Small intestine (tissue), 7 donors: ENCODE data around the gene KCNC3. TPM values are rescaled to one million over a fixed set of nuclear protein-coding genes. Genes with fewer than 3 reads are reported as not detected.

Experiments used
- DNase-seq, 2 donors: peaks; one replicate each; pipeline versions ENCODE4 v3.0.0 to v3.0.0-alpha.2; 2013
- FAIRE-seq: peaks from 2 replicates; lab custom pipeline; 2012; peaks lifted over from hg19 to GRCh38; lab: Jason Lieb, UNC
- H3K27ac ChIP-seq, 3 donors: one replicate each; pipeline ENCODE4 v1.5.1; 2013; ENCODE audit warnings: low read length in 2 of 3, mild to moderate bottlenecking in 2 of 3, control low read depth in 1 of 3, inconsistent platforms in 1 of 3, low read depth in 1 of 3, moderate library complexity in 1 of 3
- H3K27me3 ChIP-seq, 3 donors: one replicate each; pipeline ENCODE4 v1.6.1; 2013; ENCODE audit warnings: low read length in 3 of 3, inconsistent platforms in 1 of 3; ENCODE audit not compliant: control insufficient read depth in 3 of 3, insufficient read depth in 3 of 3
- H3K36me3 ChIP-seq, 3 donors: one replicate each; pipeline ENCODE4 v1.6.1; 2013; ENCODE audit warnings: low read length in 3 of 3, inconsistent platforms in 1 of 3, low read depth in 1 of 3, mild to moderate bottlenecking in 1 of 3, moderate library complexity in 1 of 3; ENCODE audit not compliant: control insufficient read depth in 3 of 3, insufficient read depth in 2 of 3
- H3K4me1 ChIP-seq, 3 donors: one replicate each; pipeline ENCODE4 v1.6.1; 2013; ENCODE audit warnings: low read length in 2 of 3, inconsistent platforms in 1 of 3, low read depth in 1 of 3, mild to moderate bottlenecking in 1 of 3, moderate library complexity in 1 of 3; ENCODE audit not compliant: control insufficient read depth in 3 of 3, insufficient read depth in 2 of 3
- H3K4me3 ChIP-seq, 3 donors: one replicate each; pipeline ENCODE4 v1.5.1; 2013; ENCODE audit warnings: low read length in 3 of 3, control low read depth in 1 of 3, inconsistent platforms in 1 of 3, low read depth in 1 of 3, mild to moderate bottlenecking in 1 of 3, moderate library complexity in 1 of 3
- H3K9me3 ChIP-seq, 2 donors: one replicate each; pipeline ENCODE4 v1.6.1; 2013; ENCODE audit warnings: low read depth in 1 of 2, low read length in 1 of 2; ENCODE audit not compliant: control insufficient read depth in 2 of 2, insufficient read depth in 1 of 2
- WGBS, 3 donors: extraction: QIAGEN DNeasy Blood & Tissue Kit; methylation state at CpG; one replicate each; pipeline ENCODE4 v1.1.7; 2013; 5-methylcytosine and 5-hydroxymethylcytosine counted together
- polyA plus RNA-seq, 4 donors: library from polyadenylated mRNA; stranded (reverse) in 3 of 4; unstranded in 1 of 4; fragments of 200-250 nt in 3 of 4; fragments of 120-200 nt in 1 of 4; gene quantifications; one replicate each; pipeline versions ENCODE4 v1.2.1 to v1.2.3, GENCODE V29; 2013
- donor health status: healthy with polysubstance abuse.
- donor health status: control.
- donor health status: control.
- donor health status: Bipolar disorder and iron deficiency.
- donor health status: healthy.

The KCNC3 gene
- polyA plus RNA-seq, 4 donors: 0.22 to 1.6 (median 0.43) TPM

- Histone ChIP-seq H3K36me3 (peaks cover 0 to 86% (median 26%) of the 10 kb centered on the region in 3 donors), H3K4me1 (no peaks in the 10 kb centered on the region), H3K27me3 (no peaks in the 10 kb centered on the region), H3K4me3 (no peak overlapping the region), H3K9me3 (no peaks in the 10 kb centered on the region), H3K27ac (no peak overlapping the region)
- DNase-seq (no peak), FAIRE-seq (no peak)
- WGBS, 3 donors: 88 to 92% (median 89%) methylated on average over 14 of the region's 14 CpGs
Observed at GRCh38 chr19:50277966-50278580, 51.1 kb downstream of the KCNC3 start.

- Histone ChIP-seq H3K27me3 (no peaks in the 10 kb centered on the region), H3K27ac (no peak overlapping the region), H3K4me1 (no peaks in the 10 kb centered on the region), H3K36me3 (peaks cover 0 to 92% (median 24%) of the 10 kb centered on the region in 3 donors), H3K9me3 (no peaks in the 10 kb centered on the region), H3K4me3 (no peak overlapping the region)
- DNase-seq: no peak
- FAIRE-seq: no peak
- 87 to 94% (median 93%) methylated on average over 15 of the region's 15 CpGs for WGBS, 3 donors
Observed at GRCh38 chr19:50276370-50277063, 52.7 kb downstream of the KCNC3 start.

DNA sequence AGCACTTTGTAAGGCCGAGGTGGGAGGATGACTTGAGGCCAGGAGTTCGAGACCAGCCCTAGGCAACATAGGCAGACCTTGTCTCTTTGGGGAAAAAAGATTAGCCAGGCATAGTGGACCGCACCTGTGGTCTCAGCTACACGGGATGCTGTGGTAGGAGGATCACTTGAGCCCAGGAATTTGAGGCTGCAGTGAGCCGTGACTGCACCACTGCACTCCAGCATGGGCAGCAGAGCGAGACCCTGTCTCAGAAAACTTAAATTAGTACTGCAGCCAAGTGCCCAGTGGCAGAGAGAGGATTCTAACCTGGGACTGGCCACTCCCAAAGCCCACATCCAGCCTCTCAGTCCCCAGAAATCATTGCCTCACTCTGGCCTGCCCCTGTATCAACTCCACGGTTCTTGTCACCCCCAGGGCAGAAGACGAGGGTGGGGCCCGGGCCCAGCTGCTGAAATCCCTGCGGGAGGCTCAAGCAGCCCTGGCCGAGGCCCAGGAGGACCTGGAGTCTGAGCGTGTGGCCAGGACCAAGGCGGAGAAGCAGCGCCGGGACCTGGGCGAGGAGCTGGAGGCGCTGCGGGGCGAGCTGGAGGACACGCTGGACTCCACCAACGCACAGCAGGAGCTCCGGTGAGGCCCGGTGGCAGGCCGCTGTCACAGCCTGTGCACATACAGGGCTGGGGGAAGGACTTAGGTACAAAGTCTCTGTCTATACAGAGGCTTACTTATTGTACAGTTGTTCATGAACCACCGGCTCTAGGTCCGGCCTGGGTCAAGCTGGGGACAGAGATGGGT lies 53.4 kb downstream of the KCNC3 start:
- Histone ChIP-seq H3K27me3 (no peaks in the 10 kb centered on the region), H3K9me3 (no peaks in the 10 kb centered on the region), H3K4me1 (no peaks in the 10 kb centered on the region), H3K27ac (no peak overlapping the region), H3K36me3 (peaks cover 0 to 93% (median 26%) of the 10 kb centered on the region in 3 donors), H3K4me3 (no peak overlapping the region)
- WGBS, 3 donors: 83 to 90% (median 90%) methylated on average over 26 of the region's 26 CpGs
- FAIRE-seq: no peak
- DNase-seq: no peak

- Histone ChIP-seq H3K9me3 (no peaks in the 10 kb centered on the region), H3K4me1 (no peaks in the 10 kb centered on the region), H3K4me3 (no peak overlapping the region), H3K27me3 (no peaks in the 10 kb centered on the region), H3K27ac (no peak overlapping the region), H3K36me3 (peaks cover 0 to 90% (median 22%) of the 10 kb centered on the region in 3 donors)
- FAIRE-seq (no peak), DNase-seq (no peak)
- 92 to 94% (median 92%) methylated on average over 7 of the region's 7 CpGs for WGBS, 3 donors
Observed at GRCh38 chr19:50273821-50274220, 55.4 kb downstream of the KCNC3 start.

DNA sequence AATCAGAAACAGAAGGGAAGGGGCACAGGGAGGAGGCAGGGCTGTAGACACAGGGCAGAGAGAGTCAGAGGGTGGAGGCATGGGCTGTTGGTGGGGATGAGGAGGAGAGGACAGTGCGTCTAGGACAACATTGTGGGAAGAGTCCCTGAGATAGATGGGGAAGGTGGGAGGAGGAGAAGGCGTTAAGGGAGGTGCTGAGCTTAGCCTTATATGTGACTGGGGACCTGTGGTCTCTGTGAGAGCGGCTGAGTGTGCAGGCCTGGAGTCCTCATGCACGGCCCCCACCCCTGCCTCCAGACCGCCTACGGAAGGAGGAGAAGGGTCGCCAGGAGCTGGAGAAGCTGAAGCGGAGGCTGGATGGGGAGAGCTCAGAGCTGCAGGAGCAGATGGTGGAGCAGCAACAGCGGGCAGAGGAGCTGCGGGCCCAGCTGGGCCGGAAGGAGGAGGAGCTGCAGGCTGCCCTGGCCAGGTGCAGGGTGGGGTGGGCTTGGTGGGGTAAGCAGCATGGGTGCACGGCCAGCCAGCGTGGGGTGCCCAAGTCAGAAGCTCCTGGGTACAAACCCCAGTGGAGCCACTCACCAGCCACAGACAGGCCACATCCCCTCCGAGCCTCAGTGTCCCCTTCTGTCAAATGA lies 56.8 kb downstream of the KCNC3 start:
- peaks cover 0 to 90% (median 19%) of the 10 kb centered on the region in 3 donors for H3K36me3 ChIP-seq
- H3K4me1 ChIP-seq: no peaks in the 10 kb centered on the region
- no peak overlapping the region for H3K4me3 ChIP-seq
- no peak overlapping the region for H3K27ac ChIP-seq
- no peaks in the 10 kb centered on the region for H3K9me3 ChIP-seq
- H3K27me3 ChIP-seq: no peaks in the 10 kb centered on the region
- no peak for DNase-seq
- no peak for FAIRE-seq
- WGBS, 3 donors: 80 to 93% (median 84%) methylated on average over 14 of the region's 14 CpGs

DNA sequence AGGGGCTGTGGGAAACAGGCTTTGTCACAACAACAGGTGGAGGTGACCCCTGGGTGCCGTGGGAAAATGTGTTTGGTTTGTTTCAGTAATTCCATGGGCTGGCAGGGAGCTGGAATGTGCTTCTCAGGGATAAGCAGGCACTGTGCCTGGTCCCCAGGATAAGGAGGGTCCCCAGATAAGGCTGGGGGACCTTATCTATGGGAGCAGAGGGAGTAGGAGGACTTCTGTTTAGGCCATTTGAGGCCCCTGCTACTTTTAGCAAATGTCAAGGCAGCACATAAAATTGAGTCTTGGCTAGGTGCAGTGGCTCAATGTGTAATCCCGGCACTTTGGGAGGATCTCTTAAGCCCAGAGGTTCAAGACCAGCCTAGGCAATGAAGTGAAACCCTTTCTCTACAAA lies 59.5 kb downstream of the KCNC3 start:
- H3K36me3 ChIP-seq: peaks cover 5 to 86% (median 19%) of the 10 kb centered on the region in 3 donors
- no peak for DNase-seq
- no peaks in the 10 kb centered on the region for H3K9me3 ChIP-seq
- WGBS, 3 donors: 76 to 83% (median 82%) methylated on average over 2 of the region's 2 CpGs
- H3K27me3 ChIP-seq: no peaks in the 10 kb centered on the region
- no peak overlapping the region for H3K4me3 ChIP-seq
- H3K27ac ChIP-seq: no peak overlapping the region
- H3K4me1 ChIP-seq: no peaks in the 10 kb centered on the region
- FAIRE-seq: no peak

DNA sequence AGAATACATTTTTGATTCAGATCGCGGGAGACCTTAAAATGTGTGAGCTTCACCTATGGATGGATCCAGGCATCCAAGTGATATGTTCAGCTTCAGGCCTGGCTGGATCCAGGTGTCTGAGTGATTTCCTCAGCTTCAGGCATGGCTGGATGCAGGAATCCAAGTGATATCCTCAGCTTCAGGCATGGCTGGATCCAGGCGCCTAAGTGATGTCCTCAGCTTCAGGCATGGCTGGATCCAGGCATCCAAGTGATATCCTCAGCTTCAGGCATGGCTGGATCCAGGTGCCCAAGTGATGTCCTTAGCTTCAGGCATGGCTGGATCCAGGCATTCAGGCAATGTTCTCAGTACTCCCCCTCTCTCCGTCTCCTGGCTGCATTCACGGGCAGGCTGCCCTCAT lies 60.7 kb downstream of the KCNC3 start:
- no peaks in the 10 kb centered on the region for H3K27me3 ChIP-seq
- H3K4me3 ChIP-seq: no peak overlapping the region
- H3K9me3 ChIP-seq: no peaks in the 10 kb centered on the region
- no peak for DNase-seq
- 94 to 97% (median 96%) methylated on average over 5 of the region's 5 CpGs for whole genome bisulfite sequencing, 3 donors
- no peak overlapping the region for H3K27ac ChIP-seq
- H3K36me3 ChIP-seq: peaks cover 5 to 86% (median 17%) of the 10 kb centered on the region in 3 donors
- H3K4me1 ChIP-seq: no peaks in the 10 kb centered on the region
- FAIRE-seq: no peak

DNA sequence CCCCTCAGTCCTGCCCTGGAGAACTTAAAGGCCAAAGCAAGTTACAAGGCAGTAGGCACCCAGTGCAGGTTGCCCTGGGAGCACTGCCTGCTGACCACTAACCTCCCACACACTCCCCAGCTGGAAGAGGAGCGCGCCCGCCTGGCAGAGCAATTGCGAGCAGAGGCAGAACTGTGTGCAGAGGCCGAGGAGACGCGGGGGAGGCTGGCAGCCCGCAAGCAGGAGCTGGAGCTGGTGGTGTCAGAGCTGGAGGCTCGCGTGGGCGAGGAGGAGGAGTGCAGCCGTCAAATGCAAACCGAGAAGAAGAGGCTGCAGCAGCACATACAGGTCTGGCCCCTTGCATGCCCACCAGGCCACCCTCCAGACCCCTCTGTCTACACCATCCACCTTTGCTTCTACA lies 61.1 kb downstream of the KCNC3 start:
- H3K36me3 ChIP-seq: peaks cover 5 to 90% (median 19%) of the 10 kb centered on the region in 3 donors
- WGBS, 3 donors: 86 to 91% (median 88%) methylated on average over 13 of the region's 13 CpGs

More for the DNA sequence above, 61.1 kb downstream of the KCNC3 start:
- no peak for FAIRE-seq
- DNase-seq: no peak
- H3K27ac ChIP-seq: no peak overlapping the region
- no peaks in the 10 kb centered on the region for H3K4me1 ChIP-seq
- H3K27me3 ChIP-seq: no peaks in the 10 kb centered on the region
- H3K9me3 ChIP-seq: no peaks in the 10 kb centered on the region
- H3K4me3 ChIP-seq: no peak overlapping the region
